ENCODE data around the gene SDR42E2. TPM values are rescaled to one million over a fixed set of nuclear protein-coding genes. Genes with fewer than 3 reads are reported as not detected.

The SDR42E2 gene
- total and polyA plus RNA-seq, 2 of the 8 experiments (the other 6 are each of a cell fraction or from before 2014, with no cell fraction given), result 0.08 TPM; not detected in 1

DNA sequence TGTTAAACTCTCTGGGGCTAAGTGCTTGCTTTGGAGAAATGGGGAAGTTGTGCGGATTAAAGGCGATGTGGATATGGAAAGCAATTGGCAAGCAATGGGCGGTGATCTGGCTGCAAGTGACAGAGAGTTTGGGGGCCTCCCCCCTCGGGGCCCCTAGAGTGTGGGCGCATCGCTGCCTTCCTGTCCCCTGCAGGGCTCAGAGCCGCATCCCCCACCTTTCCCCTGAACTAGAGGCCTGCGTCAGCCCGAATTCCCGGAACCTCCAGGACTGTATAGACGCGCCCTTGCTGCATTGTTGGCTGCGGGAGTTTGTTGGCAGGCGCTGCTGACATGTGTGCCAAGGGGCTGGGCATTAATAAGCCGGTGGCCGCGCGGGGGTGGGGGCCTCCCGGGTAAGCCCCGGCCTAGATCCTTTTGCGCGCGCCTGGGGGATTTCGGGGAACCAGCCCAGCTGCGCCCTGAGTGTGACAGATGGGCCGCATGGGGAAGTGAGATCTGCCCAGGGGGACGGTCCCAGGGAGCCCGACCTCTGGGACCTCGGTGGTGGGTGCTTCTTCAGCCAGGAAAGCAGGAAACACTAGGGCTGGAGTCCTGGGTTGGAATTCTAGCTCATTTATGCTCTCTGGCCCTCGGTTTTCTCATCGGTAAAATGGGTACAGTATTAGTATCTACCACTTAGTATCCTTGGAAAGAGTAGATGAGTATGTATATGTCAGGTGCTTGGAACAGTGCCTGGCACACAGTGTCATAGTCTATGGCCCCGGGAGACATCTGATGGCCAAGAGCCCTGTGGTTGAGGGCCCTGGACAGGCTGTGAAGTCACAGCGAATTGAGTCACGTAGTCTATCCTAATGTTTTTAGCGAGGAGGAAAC lies 44.8 kb downstream of the SDR42E2 start:
- H4K8ac ChIP-seq (ENCODE audit: extremely low read depth, insufficient read depth, low read length), result peak overlapping the region; percentile 57; the same call in 1 of the 2 replicates
- peaks cover 0 to 6% of the 10 kb centered on the region in 2 experiments; a peak in 1 of 4 replicates for H3K9me3 ChIP-seq (ENCODE audit: insufficient read depth in 2 of 2, low read depth in 1 of 2, low read length in 1 of 2)
- POLR2A ChIA-PET (ENCODE audit: partially characterized antibody), result interaction anchor here (1.0 to 4.2 kb wide), 11 partner anchors 8 to 91 kb away, joined by 3 to 18 read pairs (median 3); partner anchors contain the start of gene POLR3E
- H3K18ac ChIP-seq (ENCODE audit: extremely low read depth, low read length), result no peak overlapping the region; the same call in 1 of the 2 replicates
- CTCF ChIA-PET (ENCODE audit: partially characterized antibody), result interaction anchor here (0.7 to 11.1 kb wide), 13 partner anchors 9 to 142 kb away, joined by 3 to 66 read pairs (median 4); no protein-coding TSS in a partner anchor
- peak overlapping the region; percentile 73 to 77 for H3K4me2 ChIP-seq (ENCODE audit: insufficient read depth in 1 of 2, low read depth in 2 of 2, low read length in 2 of 2)
- no peak overlapping the region for H3K27ac ChIP-seq (ENCODE audit: low read depth, low read length)
- peaks cover 5% of the 10 kb centered on the region; the same call in 1 of the 2 replicates for H3K79me1 ChIP-seq (ENCODE audit: low read depth, low read length)
- no peak overlapping the region for H2BK20ac ChIP-seq (ENCODE audit: low read length)
- H3K79me2 ChIP-seq (ENCODE audit: control insufficient read depth in 1 of 2, insufficient read depth in 2 of 2, low read length in 2 of 2), result peaks cover 3 to 48% of the 10 kb centered on the region in 2 experiments; a peak in 3 of 4 replicates
- no peak overlapping the region for H2BK5ac ChIP-seq (ENCODE audit: low read depth, low read length)
- 0 out of 2 replicates have a peak overlapping the region, but pooled peaks have one; percentile 53 for H2BK15ac ChIP-seq (ENCODE audit: low read length)
- WGBS, 2 experiments (ENCODE audit: extremely low coverage in 1 of 2, insufficient coverage in 1 of 2, insufficient read length in 1 of 2, insufficient replicate concordance in 2 of 2, low coverage in 1 of 2, low lambda C conversion rate in 2 of 2, missing lambda C conversion rate in 1 of 2), result 17% methylated on average over 33 of the region's 35 CpGs; no CpG with 5 or more reads in 1 of the 2 experiments
- peak in 1 of 2 experiments; percentile 61 for DNase-seq (ENCODE audit: low read depth in 1 of 2, low spot score in 2 of 2)
- no peak overlapping the region for H2AFZ ChIP-seq (ENCODE audit: low read length)
- H4K5ac ChIP-seq (ENCODE audit: insufficient read length, low read depth, low read length), result no peak overlapping the region
- H3K4me3 ChIP-seq (ENCODE audit: extremely low read depth in 1 of 4, insufficient read depth in 2 of 4, low read depth in 3 of 4, low read length in 4 of 4), result peak overlapping the region; percentile 65 to 85 (median 76)
- H4K91ac ChIP-seq (replicated peaks; ENCODE audit: insufficient read length, low read length), result no peak overlapping the region
- no peaks in the 10 kb centered on the region for H3K27me3 ChIP-seq (replicated peaks in 1 of 4; ENCODE audit: control insufficient read depth in 3 of 4, extremely low read depth in 1 of 4, insufficient read depth in 3 of 4, low read length in 3 of 4)
- peaks cover 6% of the 10 kb centered on the region for H3K23me2 ChIP-seq (ENCODE audit: low read depth, low read length)
- no peak overlapping the region for H3K23ac ChIP-seq (ENCODE audit: insufficient read length)
- H3K36me3 ChIP-seq (ENCODE audit: control insufficient read depth in 2 of 4, insufficient read depth in 4 of 4, low read length in 3 of 4), result no peaks in the 10 kb centered on the region
- peak overlapping the region in 3 of 4 experiments; percentile 38 to 73 (median 50); a peak in 6 of 7 replicates for H3K9ac ChIP-seq (replicated peaks in 1 of 4; ENCODE audit: extremely low read depth in 1 of 4, low read depth in 3 of 4, low read length in 3 of 4)
- peak overlapping the region; percentile 9; the same call in 1 of the 2 replicates for H2AK5ac ChIP-seq (ENCODE audit: low read depth, low read length)
- H3K4ac ChIP-seq (replicated peaks; ENCODE audit: insufficient read length, low read depth, low read length), result no peak overlapping the region
- no peak for FAIRE-seq
- H3K4me1 ChIP-seq (replicated peaks in 1 of 4; ENCODE audit: control insufficient read depth in 3 of 4, insufficient read depth in 4 of 4, low read length in 3 of 4), result peaks cover 0 to 7% (median 4%) of the 10 kb centered on the region in 4 experiments; a peak in 4 of 7 replicates
- peaks cover 0 to 3% of the 10 kb centered on the region in 2 experiments for H4K20me1 ChIP-seq (replicated peaks in 1 of 2; ENCODE audit: control insufficient read depth in 1 of 2, insufficient read depth in 2 of 2, low read length in 2 of 2)
- H3K14ac ChIP-seq (ENCODE audit: insufficient read length), result no peak overlapping the region
- no peak overlapping the region for H3K56ac ChIP-seq (replicated peaks; ENCODE audit: insufficient read length, low read depth, low read length)
- H2BK120ac ChIP-seq (replicated peaks; ENCODE audit: low read depth, low read length), result no peak overlapping the region
- no peak overlapping the region for H2BK12ac ChIP-seq (ENCODE audit: low read depth, low read length)
- TF ChIP-seq TBP (IDR thresholded peaks at IDR 0.05; ENCODE audit: low read depth, low read length), result 0 out of 2 replicates have a peak, but pooled peaks have one; percentile 31
- TF ChIP-seq, protein P1, sequence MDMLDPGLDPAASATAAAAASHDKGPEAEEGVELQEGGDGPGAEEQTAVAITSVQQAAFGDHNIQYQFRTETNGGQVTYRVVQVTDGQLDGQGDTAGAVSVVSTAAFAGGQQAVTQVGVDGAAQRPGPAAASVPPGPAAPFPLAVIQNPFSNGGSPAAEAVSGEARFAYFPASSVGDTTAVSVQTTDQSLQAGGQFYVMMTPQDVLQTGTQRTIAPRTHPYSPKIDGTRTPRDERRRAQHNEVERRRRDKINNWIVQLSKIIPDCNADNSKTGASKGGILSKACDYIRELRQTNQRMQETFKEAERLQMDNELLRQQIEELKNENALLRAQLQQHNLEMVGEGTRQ (IDR thresholded peaks at IDR 0.05; ENCODE audit: low read length), result no peak
- peak; percentile 74 for TF ChIP-seq SAP30 (IDR thresholded peaks at IDR 0.05; ENCODE audit: insufficient read depth, insufficient replicate concordance, low read length)
- TF ChIP-seq, protein P2, sequence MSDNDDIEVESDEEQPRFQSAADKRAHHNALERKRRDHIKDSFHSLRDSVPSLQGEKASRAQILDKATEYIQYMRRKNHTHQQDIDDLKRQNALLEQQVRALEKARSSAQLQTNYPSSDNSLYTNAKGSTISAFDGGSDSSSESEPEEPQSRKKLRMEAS (IDR thresholded peaks at IDR 0.05), result no peak
- peak; percentile 64 for TF ChIP-seq KDM4A (IDR thresholded peaks at IDR 0.05; ENCODE audit: low read depth, low read length, severe bottlenecking)
- peak; percentile 81; the same call in 1 of the 2 replicates for TF ChIP-seq KDM1A (IDR thresholded peaks at IDR 0.05; ENCODE audit: borderline replicate concordance, low read length)
- peak; percentile 43 for TF ChIP-seq ASH2L (IDR thresholded peaks at IDR 0.05; ENCODE audit: low read length)
- no peak for TF ChIP-seq ZNF274 (IDR thresholded peaks at IDR 0.05; ENCODE audit: borderline replicate concordance, extremely low read depth, low read length)
